ENCODE results near the gene ZNF469.

DNA sequence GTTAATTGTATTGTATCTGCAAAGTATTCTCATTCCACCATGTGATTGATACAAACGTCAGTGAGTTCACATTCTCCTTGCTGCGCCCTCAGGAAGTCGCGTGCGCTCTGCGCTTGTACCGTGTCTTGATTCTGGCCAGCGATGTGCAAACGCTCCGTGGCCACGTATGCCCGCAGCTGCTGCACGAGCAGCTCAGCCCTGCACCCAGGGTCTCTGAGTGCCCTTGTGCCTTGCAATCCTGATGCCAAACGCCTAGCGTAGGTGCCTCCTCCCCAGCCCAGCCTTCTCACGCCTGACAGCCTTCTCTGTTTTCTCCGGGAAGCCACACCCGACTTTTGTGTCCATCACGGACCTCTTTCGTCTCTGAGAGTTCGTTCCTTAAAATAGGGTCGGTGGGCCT lies 9.4 kb downstream of the ZNF469 start:
- TF ChIP-seq EZH2 (IDR thresholded peaks at IDR 0.05): no peak
- no peak for TF ChIP-seq POLR2AphosphoS5 (IDR thresholded peaks at IDR 0.05; ENCODE audit: borderline replicate concordance, low read depth, low read length)
- TF ChIP-seq FOXP2 (optimal IDR thresholded peaks at IDR 0.05; ENCODE audit: control extremely low read depth, extremely low read length, insufficient read depth): no peak

All from SK-N-MC (cell line).